Hematopoietic multipotent progenitor cell (in vitro differentiated cells): Measurements from ENCODE around the gene ALG14. TPM values are rescaled to one million over a fixed set of nuclear protein-coding genes. Genes with fewer than 3 reads are reported as not detected.

Experiments
- DNase-seq, 3 donors: peaks; one replicate each; pipeline ENCODE4 v3.0.0-alpha.2; 2011 to 2015; ENCODE audit warnings: low read depth in 2 of 3, low spot score in 2 of 3
- total RNA-seq: library from RNA; depleted of rRNA; stranded (reverse); fragments of >200 nt; gene quantifications from one replicate; pipeline ENCODE4 v1.2.3, GENCODE V29; 2012

ALG14 gene
- total RNA-seq, 1 donor: 0.54 TPM

- DNase-seq: no peak
Measured at GRCh38 chr1:94935476-94935875, 137.3 kb downstream of the ALG14 start.

DNA sequence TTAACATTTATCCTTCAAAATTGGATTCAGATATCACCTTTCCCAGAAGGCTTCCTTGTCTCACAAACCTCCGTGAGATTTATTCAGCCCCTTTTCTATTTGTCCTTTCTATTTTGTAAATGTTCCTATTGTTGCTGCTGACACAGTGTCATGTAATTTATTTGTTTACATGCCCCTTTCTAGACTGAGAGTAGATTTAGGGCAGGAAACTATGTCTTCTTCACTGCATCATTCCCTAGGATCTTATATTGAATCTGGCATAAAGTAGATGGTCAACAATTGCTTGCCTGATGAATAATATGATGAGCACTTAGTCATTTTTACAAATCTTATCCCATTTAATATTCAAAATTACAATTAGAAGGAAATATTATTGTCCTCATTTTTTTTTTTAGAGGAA lies 137.7 kb downstream of the ALG14 start:
- DNase-seq: no peak

- no peak for DNase-seq
Measured at GRCh38 chr1:94934551-94934950, 138.2 kb downstream of the ALG14 start.

GRCh38 chr1:94931254-94931841 lies 141.4 kb downstream of the ALG14 start:
- DNase-seq: no peak

GRCh38 chr1:94929351-94930217 lies 143.2 kb downstream of the ALG14 start:
- DNase-seq: no peak

- no peak for DNase-seq
Measured at GRCh38 chr1:94928293-94928939, 144.3 kb downstream of the ALG14 start.

GRCh38 chr1:94927405-94928175 lies 145.2 kb downstream of the ALG14 start:
- DNase-seq: no peak

DNA sequence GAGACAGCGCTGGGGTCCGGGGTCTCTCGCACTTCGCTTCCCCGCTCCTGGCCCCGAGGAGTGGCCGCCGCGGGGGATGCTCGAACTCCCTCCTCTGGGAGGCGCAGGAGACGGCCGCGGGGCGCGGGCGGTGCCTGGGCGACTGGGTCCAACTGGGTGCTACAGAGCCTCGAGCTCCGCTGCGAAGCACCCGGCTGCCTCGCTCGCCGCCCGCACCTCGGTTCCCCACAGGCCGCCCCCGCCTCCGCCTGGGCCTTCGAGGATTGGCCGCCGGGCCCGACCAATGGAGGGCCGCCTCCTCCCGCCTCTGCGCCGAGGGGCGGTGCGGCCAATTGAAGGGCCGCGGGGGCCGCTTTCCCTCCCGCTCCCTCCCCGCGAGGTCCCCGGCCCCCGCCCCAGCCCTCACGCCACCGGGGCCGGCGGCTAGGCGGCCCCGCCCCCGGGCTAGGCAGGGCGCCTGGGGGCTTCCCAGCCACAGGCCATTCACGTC lies 145.8 kb downstream of the ALG14 start, which contains the start of gene CNN3:
CNN3 (minus strand) TSS at position 196 of the 490 bp plus-strand sequence. CDS start 216 bp downstream, outside the sequence.
- DNase-seq: peak; percentile 32 to 90 (median 85)

GRCh38 chr1:94926126-94926914 lies 146.4 kb downstream of the ALG14 start:
- peak in 2 of 3 donors; percentile 58 to 61 for DNase-seq

DNA sequence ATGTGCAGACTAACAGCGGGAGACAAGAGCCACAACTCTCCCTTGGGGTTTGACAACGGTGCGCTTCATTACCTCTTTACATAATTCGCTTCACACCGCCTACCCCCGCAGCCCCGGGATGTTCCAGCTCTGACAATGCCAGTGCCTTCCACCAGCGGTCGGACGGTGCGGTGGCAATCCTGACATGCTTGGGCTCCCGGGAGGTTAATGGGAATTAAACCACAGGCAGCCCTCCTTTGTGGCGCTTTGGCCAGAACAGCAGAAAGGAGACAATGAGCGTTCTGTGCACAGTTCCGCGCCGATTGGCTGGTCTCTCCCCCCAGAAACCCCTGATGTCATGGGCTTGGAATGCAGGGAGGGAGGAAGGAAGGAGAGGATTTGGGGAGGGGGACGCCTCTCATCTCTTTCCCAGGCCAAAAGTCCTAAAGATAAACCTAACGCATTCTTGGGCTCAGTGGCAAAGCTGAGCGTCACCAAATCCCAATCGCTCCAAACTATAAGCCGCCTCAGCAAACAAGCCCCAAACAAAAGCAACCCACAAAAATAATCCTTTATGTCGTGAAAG lies 147.1 kb downstream of the ALG14 start:
- peak in 2 of 3 donors; percentile 7 to 21 for DNase-seq

DNA sequence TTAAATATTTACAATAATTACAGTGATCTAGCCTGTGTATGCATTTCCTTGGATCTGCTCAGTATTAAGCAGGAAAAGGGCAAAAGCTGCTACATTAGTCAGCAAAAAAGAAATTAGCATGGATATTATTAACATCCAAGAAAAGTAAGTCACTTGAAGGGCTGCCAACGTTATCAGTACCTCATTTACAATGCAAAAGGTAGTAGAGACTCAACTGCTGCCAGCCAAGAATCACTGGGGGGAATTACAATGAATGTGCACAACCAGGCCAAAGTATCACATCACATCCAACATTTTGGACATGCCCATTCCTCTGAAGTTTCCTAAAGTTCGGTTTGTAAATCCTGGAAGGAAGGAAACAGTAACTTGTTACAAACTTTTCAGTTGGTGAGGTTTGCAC lies 147.7 kb downstream of the ALG14 start:
- no peak for DNase-seq

Other genes with a start within 250 kb of the ALG14 start
- 6.2 TPM for gene CNN3, start 145.8 kb downstream of the ALG14 start, total RNA-seq
- under 0.01 TPM for gene TLCD4, start 44.4 kb upstream of the ALG14 start, total RNA-seq
- gene RWDD3, start 161.3 kb upstream of the ALG14 start, total RNA-seq: 7.3 TPM